HG02642 (cell line): ENCODE results near the gene PAX7.
"Not testable (repeated sequence)": the region's sequence is repeated elsewhere in the genome, so short reads cannot be mapped to it uniquely, and the experiment has no call there.

ENCODE experiments used
- ATAC-seq: cut with Tn5 transposase; IDR thresholded peaks from one replicate; pipeline ENCODE4 v1.9.1; 2021; ENCODE audit warnings: mild to moderate bottlenecking; ENCODE audit not compliant: unreplicated experiment, poor library complexity

Gene PAX7

GRCh38 chr1:18694289-18694688 is 63.6 kb downstream of the PAX7 start:
- not testable (repeated sequence) for ATAC-seq

DNA sequence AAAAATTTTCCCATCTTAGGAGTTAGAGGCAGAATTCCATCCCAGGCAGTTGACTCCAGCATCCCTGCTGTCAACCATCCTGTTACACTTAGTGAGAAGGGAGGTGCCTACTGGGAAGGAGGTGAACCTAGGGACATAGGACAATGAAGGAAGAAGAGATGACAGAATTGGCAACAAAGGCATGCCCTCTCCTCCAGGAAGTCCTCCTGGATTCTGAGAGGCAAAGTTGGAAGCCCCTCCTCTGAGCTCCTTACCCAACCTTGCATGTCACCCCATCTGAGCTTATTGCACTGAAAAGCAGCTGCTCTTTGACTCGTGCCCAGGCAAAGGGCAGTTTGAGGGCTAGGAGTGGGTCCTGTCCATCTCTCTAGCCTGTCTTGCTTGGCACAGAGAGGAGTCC is 66.9 kb downstream of the PAX7 start:
- ATAC-seq = no peak

DNA sequence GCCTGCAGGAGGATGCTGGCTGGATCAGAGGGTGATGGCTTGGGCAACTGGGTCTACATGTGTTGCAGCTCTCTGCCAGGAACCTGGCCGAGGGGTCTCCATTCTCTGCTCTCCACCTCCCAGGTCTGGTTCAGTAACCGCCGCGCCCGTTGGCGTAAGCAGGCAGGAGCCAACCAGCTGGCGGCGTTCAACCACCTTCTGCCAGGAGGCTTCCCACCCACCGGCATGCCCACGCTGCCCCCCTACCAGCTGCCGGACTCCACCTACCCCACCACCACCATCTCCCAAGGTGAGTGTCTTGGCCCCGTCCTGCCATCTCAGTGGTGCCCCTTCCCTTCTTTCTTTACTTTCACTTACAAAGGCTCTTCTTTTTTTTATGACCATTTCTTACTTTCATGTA is 69.9 kb downstream of the PAX7 start:
- ATAC-seq = no peak

DNA sequence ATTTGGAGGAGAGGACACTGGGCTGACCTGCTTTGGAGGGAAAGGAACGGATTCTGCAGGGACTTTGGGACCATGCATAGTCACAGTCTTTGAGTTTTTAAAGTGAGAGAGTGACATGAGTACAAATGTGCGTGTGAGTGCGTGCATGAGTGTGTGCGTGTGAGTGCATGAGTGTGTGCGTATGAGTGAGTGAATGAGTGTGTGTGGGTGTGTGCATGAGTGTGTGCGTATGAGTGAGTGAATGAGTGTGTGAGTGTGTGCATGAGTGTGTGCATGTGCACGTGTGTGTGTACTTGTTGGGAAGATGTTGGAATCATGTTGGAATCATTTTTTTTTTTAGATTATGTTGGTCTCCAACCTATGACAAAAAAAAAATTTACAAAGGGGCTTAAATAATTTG is 70.5 kb downstream of the PAX7 start:
- ATAC-seq = no peak

DNA sequence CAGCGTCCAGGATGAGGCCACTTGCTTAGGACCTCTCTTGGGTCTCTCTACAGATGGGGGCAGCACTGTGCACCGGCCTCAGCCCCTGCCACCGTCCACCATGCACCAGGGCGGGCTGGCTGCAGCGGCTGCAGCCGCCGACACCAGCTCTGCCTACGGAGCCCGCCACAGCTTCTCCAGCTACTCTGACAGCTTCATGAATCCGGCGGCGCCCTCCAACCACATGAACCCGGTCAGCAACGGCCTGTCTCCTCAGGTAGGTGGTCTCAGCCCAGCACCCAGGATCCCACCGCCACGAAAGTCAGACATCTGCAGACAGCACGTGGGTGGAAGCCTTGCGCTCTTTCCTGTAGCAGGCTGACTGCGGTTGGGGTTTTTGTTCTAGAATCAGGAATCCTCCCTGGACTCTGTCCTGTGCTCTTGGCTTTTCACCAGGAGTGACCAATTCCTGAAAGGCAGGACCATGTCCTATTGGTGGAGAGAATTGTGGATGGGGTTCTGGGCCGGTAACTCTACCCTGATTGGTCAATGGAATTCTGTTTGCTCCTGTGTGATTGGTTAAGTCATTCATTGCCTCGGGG is 72.5 kb downstream of the PAX7 start:
- no peak for ATAC-seq

DNA sequence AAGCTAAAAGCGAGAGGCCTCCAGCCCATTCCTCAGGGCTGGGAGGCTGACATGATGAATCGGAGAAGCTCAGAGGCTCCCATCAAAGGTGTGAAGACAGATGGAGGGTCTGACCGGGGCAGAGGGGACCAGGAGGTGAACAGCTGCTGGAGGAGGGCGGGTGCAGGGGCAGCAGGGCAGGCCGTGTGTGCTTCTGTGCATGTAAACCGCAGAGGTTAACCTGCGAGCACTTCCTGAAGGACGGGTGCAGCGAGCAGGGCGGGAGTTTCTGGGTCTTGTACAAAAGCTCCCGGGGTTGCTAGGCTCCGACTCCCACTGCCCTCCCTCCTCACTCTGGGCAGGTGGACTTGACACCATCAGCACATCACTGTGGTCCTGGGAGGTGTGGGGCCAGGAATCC is 75.2 kb downstream of the PAX7 start:
- no peak for ATAC-seq

GRCh38 chr1:18707696-18708257 is 77.1 kb downstream of the PAX7 start:
- no peak for ATAC-seq

- no peak for ATAC-seq
These were observed 79.4 kb downstream of the PAX7 start for GRCh38 chr1:18710002-18710401.

GRCh38 chr1:18711003-18711402 is 80.4 kb downstream of the PAX7 start:
- ATAC-seq = no peak

- no peak for ATAC-seq
These were observed 81.0 kb downstream of the PAX7 start for GRCh38 chr1:18711536-18712251.

- no peak for ATAC-seq
These were observed 81.6 kb downstream of the PAX7 start for GRCh38 chr1:18712252-18712600.

GRCh38 chr1:18714404-18715175 is 83.9 kb downstream of the PAX7 start:
- ATAC-seq = no peak

GRCh38 chr1:18716112-18716784 is 85.6 kb downstream of the PAX7 start:
- ATAC-seq = no peak

DNA sequence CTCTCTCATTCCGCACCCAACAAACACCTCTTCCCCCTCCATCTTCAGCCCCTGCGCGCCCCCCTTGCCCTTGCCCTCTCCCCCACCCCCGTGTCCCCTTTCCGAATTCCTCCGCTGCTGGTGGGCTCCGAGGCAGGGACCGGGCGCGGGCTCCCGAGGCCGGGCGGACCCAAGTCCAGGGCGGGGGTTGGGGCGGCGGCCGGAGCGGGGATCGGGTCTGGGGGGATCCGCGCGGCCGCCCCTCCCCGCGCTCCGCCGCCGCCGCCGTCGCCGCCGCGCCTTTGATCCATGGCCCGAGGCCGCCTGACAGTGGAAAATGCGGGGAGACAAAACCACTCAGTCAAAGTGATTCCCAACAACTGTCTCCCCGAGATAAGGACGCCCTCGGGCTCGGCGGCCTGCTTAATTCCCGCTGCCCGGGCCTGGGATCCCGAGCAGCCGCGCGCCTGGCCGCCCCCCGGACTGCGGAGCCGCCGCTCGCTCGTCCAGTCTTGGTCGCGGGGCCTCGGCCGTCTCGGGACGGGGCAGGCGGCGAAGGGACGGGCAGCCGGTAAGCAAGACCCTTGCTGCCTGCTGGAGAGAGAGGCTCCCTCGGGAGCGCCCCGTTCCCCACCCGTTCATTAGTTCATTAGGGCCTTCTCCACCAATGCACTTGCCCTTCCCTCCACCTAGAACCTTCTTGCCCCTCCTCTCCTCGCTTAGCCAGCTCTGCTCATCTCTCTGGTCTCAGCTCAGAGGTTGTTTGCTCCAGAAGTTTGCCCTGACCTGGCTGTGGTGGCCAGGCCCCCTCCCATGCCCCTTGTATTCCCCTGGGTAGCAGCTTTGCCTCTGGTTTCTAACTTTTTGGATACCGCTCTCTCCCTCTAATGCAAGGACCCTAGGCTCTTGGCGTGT is 86.4 kb downstream of the PAX7 start:
- no peak for ATAC-seq

DNA sequence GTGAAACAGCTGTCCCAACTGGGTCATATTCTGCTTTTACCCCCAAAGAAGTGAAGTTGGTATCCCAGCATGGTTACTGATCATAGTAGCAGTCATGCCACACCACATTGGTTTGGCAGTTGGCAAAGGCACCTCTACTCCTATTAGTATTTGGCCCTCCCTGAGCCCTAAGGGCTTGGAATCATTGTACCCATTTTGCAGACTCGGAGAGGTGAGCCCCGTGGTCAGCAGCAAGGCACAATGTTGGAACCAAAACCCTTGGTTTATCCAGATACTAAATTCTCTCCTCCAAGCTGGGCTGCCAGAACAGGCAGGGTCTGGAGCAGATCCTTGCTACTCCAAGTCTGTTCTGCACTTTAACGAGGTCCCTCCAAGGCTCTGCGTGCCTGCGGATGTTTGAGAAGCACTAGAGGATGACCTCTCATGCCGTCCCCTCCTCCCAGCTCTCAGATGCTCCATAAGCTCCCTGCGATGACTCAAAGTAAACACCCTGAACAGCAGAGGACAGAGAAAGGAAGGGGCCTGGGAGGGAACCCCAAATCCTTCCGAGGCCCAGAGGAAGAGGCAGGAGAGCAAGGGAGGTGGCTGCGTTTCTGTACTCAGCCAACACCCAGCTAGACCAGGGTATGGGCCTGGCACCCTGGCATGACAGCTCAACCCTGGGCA is 89.3 kb downstream of the PAX7 start:
- no peak for ATAC-seq

DNA sequence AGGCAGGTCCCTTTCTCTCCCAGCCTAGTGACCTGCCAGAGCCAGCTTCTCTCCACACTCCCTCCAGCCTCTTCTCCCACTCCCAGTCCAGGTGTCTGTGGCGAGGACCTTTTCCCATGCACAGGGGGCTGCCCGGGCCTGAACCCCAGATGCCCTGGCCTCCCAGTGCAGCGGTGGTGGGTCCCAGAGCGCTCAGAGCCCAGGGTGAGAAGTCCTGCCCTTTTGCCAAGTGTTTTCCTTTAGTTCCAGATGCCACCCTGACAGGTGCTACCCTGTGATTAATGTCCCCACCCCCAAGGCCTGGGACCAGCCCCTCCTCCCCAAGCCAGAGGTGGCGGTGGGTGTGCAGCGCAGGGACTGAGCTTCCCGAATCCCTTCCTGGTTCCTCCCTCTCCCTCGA is 90.4 kb downstream of the PAX7 start:
- ATAC-seq = no peak

- no peak for ATAC-seq
These were observed 91.1 kb downstream of the PAX7 start for GRCh38 chr1:18721776-18722175.

DNA sequence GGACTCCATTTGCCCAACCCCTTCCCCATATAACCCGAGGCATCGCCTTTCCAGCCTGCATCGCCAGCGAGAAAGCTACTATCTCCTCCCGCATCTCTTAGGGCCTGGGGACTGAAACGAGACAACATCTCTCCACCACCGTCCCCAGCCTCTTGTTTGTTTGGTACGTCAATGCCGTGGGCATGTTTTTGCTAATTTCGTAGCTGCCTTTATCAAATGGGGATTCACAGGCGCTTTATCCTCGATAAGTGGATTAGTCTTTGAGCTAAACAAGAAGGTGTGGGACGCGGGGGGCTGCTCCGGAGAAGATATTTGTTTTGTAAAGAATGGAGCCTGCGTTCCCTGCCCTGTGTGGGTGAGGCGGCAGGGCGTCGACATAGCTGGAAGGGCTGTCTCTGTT is 91.6 kb downstream of the PAX7 start:
- ATAC-seq = no peak

GRCh38 chr1:18723206-18723605 is 92.6 kb downstream of the PAX7 start:
- ATAC-seq = no peak
